Central memory CD8-positive, alpha-beta T cell (primary cell): ENCODE results near the gene RUNX1.

ENCODE experiments used
- ATAC-seq: fragments of 150-1000 bp; cut with Tn5 transposase; replicated peaks from 2 replicates; pipeline ENCODE4 v1.10.0; 2022; ENCODE audit warnings: mild to moderate bottlenecking, moderate FRiP score, moderate number of reproducible peaks; ENCODE audit not compliant: poor library complexity, severe bottlenecking; ENCODE audit errors: extremely low read depth
- DNase-seq, 2 donors: peaks; one replicate each; pipeline ENCODE4 v3.0.0; 2021; ENCODE audit warnings: low spot score in 2 of 2
- H3K27ac Mint-ChIP-seq: one replicate; pipeline ENCODE4 v1.8.0; 2022; ENCODE audit warnings: low read depth, mild to moderate bottlenecking, moderate library complexity, mixed read lengths
- H3K27me3 Mint-ChIP-seq: one replicate; pipeline ENCODE4 v1.8.0; 2022; ENCODE audit warnings: mixed read lengths
- H3K36me3 Mint-ChIP-seq: one replicate; pipeline ENCODE4 v1.8.0; 2022; ENCODE audit warnings: mild to moderate bottlenecking, moderate library complexity, mixed read lengths; ENCODE audit not compliant: insufficient read depth
- H3K4me1 Mint-ChIP-seq: one replicate; pipeline ENCODE4 v1.8.0; 2022; ENCODE audit warnings: mixed read lengths
- H3K4me3 Mint-ChIP-seq: one replicate; pipeline ENCODE4 v1.8.0; 2022; ENCODE audit warnings: mild to moderate bottlenecking, moderate library complexity, mixed read lengths
- H3K9me3 Mint-ChIP-seq: one replicate; pipeline ENCODE4 v1.8.0; 2022; ENCODE audit warnings: mixed read lengths

RUNX1 gene

GRCh38 chr21:34890724-34891612, 158.1 kb downstream of the RUNX1 start:
- no peaks in the 10 kb centered on the region for H3K27me3 Mint-ChIP-seq
- peaks cover 20% of the 10 kb centered on the region for H3K36me3 Mint-ChIP-seq
- DNase-seq (no peak), ATAC-seq (no peak)
- peaks cover 36% of the 10 kb centered on the region for H3K4me1 Mint-ChIP-seq
- no peak overlapping the region for H3K27ac Mint-ChIP-seq
- no peaks in the 10 kb centered on the region for H3K9me3 Mint-ChIP-seq
- peak overlapping the region; percentile 95 for H3K4me3 Mint-ChIP-seq

- H3K9me3 Mint-ChIP-seq = no peaks in the 10 kb centered on the region
- H3K27me3 Mint-ChIP-seq = no peaks in the 10 kb centered on the region
- H3K27ac Mint-ChIP-seq = no peak overlapping the region
- DNase-seq = no peak
- no peak for ATAC-seq
- H3K4me1 Mint-ChIP-seq = peaks cover 30% of the 10 kb centered on the region
- peak overlapping the region; percentile 95 for H3K4me3 Mint-ChIP-seq
- H3K36me3 Mint-ChIP-seq = peaks cover 20% of the 10 kb centered on the region
These were observed 158.7 kb downstream of the RUNX1 start for GRCh38 chr21:34890470-34890723.

- peaks cover 25% of the 10 kb centered on the region for H3K4me1 Mint-ChIP-seq
These were observed 159.2 kb downstream of the RUNX1 start for GRCh38 chr21:34889676-34890469.

GRCh38 chr21:34889320-34889675, 159.8 kb downstream of the RUNX1 start:
- Mint-ChIP-seq H3K27ac (peak overlapping the region; percentile 87), H3K36me3 (peaks cover 20% of the 10 kb centered on the region), H3K27me3 (no peaks in the 10 kb centered on the region), H3K9me3 (no peaks in the 10 kb centered on the region), H3K4me1 (peaks cover 20% of the 10 kb centered on the region), H3K4me3 (peak overlapping the region; percentile 95)
- ATAC-seq (no peak), DNase-seq (peak; percentile 32 to 35)

More at GRCh38 chr21:34889676-34890469, 159.2 kb downstream of the RUNX1 start:
- DNase-seq (peak; percentile 56 to 63), ATAC-seq (peak; percentile 41)
- H3K36me3 Mint-ChIP-seq = peaks cover 20% of the 10 kb centered on the region
- no peaks in the 10 kb centered on the region for H3K9me3 Mint-ChIP-seq
- H3K27me3 Mint-ChIP-seq = no peaks in the 10 kb centered on the region
- peak overlapping the region; percentile 95 for H3K4me3 Mint-ChIP-seq
- peak overlapping the region; percentile 87 for H3K27ac Mint-ChIP-seq

GRCh38 chr21:34888569-34889319, 160.4 kb downstream of the RUNX1 start:
- Mint-ChIP-seq H3K4me1 (peaks cover 20% of the 10 kb centered on the region), H3K9me3 (no peaks in the 10 kb centered on the region), H3K27me3 (no peaks in the 10 kb centered on the region), H3K4me3 (peak overlapping the region; percentile 95), H3K36me3 (peaks cover 20% of the 10 kb centered on the region), H3K27ac (peak overlapping the region; percentile 99)
- ATAC-seq (peak; percentile 46), DNase-seq (peak; percentile 39 to 55)

- Mint-ChIP-seq H3K9me3 (no peaks in the 10 kb centered on the region), H3K36me3 (peaks cover 20% of the 10 kb centered on the region), H3K27me3 (no peaks in the 10 kb centered on the region), H3K27ac (peak overlapping the region; percentile 99), H3K4me1 (peaks cover 26% of the 10 kb centered on the region), H3K4me3 (peak overlapping the region; percentile 95)
- peak; percentile 58 to 79 for DNase-seq
- ATAC-seq = peak; percentile 80
These were observed 161.2 kb downstream of the RUNX1 start for GRCh38 chr21:34887725-34888568.

- Mint-ChIP-seq H3K4me1 (peaks cover 32% of the 10 kb centered on the region), H3K9me3 (no peaks in the 10 kb centered on the region), H3K27me3 (no peaks in the 10 kb centered on the region), H3K36me3 (peaks cover 18% of the 10 kb centered on the region), H3K27ac (peak overlapping the region; percentile 99), H3K4me3 (peak overlapping the region; percentile 95)
- ATAC-seq = no peak
- no peak for DNase-seq
These were observed 162.0 kb downstream of the RUNX1 start for GRCh38 chr21:34887105-34887442.

- H3K27ac Mint-ChIP-seq = peak overlapping the region; percentile 99
- H3K4me3 Mint-ChIP-seq = peak overlapping the region; percentile 95
- DNase-seq (no peak), ATAC-seq (no peak)
- peaks cover 16% of the 10 kb centered on the region for H3K36me3 Mint-ChIP-seq
- H3K9me3 Mint-ChIP-seq = no peaks in the 10 kb centered on the region
- H3K4me1 Mint-ChIP-seq = peaks cover 35% of the 10 kb centered on the region
- H3K27me3 Mint-ChIP-seq = no peaks in the 10 kb centered on the region
These were observed 162.6 kb downstream of the RUNX1 start for GRCh38 chr21:34886240-34887104.

GRCh38 chr21:34885626-34886239, 163.4 kb downstream of the RUNX1 start:
- ATAC-seq (no peak), DNase-seq (no peak)
- H3K4me1 Mint-ChIP-seq = peaks cover 40% of the 10 kb centered on the region
- H3K27me3 Mint-ChIP-seq = no peaks in the 10 kb centered on the region
- H3K27ac Mint-ChIP-seq = no peak overlapping the region
- no peaks in the 10 kb centered on the region for H3K9me3 Mint-ChIP-seq
- peaks cover 22% of the 10 kb centered on the region for H3K36me3 Mint-ChIP-seq
- peak overlapping the region; percentile 95 for H3K4me3 Mint-ChIP-seq

- Mint-ChIP-seq H3K27ac (no peak overlapping the region), H3K4me1 (peaks cover 40% of the 10 kb centered on the region), H3K27me3 (no peaks in the 10 kb centered on the region), H3K4me3 (peak overlapping the region; percentile 95), H3K9me3 (no peaks in the 10 kb centered on the region), H3K36me3 (peaks cover 27% of the 10 kb centered on the region)
- ATAC-seq = no peak
- DNase-seq = no peak
These were observed 164.0 kb downstream of the RUNX1 start for GRCh38 chr21:34885125-34885524.

- no peak overlapping the region for H3K27ac Mint-ChIP-seq
- DNase-seq (no peak), ATAC-seq (no peak)
- peaks cover 33% of the 10 kb centered on the region for H3K36me3 Mint-ChIP-seq
- no peaks in the 10 kb centered on the region for H3K9me3 Mint-ChIP-seq
- H3K27me3 Mint-ChIP-seq = no peaks in the 10 kb centered on the region
- peaks cover 46% of the 10 kb centered on the region for H3K4me1 Mint-ChIP-seq
- H3K4me3 Mint-ChIP-seq = no peak overlapping the region
These were observed 164.7 kb downstream of the RUNX1 start for GRCh38 chr21:34884346-34884929.
